Ovary (tissue), 3 donors: Measurements from ENCODE around the gene PCDHGB2.

Source experiments
- EP300 ChIP-seq: sonication (generic); formaldehyde crosslinking; IDR thresholded peaks from one replicate; pipeline ENCODE4 v1.6.1; 2017; ENCODE audit warnings: antibody characterized with exemption
- POLR2A ChIP-seq: fragments of 450-650 bp; IDR thresholded peaks from one replicate; pipeline ENCODE4 v1.6.1; 2017; ENCODE audit warnings: antibody characterized with exemption, mild to moderate bottlenecking, moderate library complexity
- TF ChIP-seq, protein P1 (sequence below), 3 donors: fragments of 450-650 bp in 2 of 3; fragments of 200-600 bp in 1 of 3; IDR thresholded peaks; one replicate each; pipeline versions ENCODE4 v1.5.1 to v1.8.0; 2016 to 2022; ENCODE audit warnings: antibody characterized with exemption in 3 of 3, mild to moderate bottlenecking in 1 of 3
- donor health status: DM: no; HTN: no; CAD: no.

DNA sequence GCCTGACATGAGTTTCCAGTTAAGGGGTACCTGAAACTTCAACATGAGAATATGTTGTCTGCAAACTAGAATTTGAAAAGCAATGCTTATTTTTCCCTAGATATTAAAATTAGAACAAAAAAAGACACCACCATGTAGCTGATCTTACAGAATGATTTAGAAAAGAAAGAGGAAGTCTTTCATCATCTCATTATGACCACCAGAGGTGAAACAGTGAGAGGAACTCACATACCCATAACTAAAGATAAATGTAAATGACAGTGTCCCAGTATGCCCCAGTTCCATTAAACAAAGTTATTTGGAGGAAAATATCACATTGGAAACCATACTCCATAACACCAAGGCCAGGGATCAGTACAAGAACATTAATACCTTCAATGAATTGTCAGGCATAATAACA lies 46.1 kb upstream of the PCDHGB2 start:
- TF ChIP-seq, protein P1, sequence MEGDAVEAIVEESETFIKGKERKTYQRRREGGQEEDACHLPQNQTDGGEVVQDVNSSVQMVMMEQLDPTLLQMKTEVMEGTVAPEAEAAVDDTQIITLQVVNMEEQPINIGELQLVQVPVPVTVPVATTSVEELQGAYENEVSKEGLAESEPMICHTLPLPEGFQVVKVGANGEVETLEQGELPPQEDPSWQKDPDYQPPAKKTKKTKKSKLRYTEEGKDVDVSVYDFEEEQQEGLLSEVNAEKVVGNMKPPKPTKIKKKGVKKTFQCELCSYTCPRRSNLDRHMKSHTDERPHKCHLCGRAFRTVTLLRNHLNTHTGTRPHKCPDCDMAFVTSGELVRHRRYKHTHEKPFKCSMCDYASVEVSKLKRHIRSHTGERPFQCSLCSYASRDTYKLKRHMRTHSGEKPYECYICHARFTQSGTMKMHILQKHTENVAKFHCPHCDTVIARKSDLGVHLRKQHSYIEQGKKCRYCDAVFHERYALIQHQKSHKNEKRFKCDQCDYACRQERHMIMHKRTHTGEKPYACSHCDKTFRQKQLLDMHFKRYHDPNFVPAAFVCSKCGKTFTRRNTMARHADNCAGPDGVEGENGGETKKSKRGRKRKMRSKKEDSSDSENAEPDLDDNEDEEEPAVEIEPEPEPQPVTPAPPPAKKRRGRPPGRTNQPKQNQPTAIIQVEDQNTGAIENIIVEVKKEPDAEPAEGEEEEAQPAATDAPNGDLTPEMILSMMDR (IDR thresholded peaks at IDR 0.05) = no peak
- TF ChIP-seq EP300 (no peak), POLR2A (no peak)
